Bronchial epithelial cell (primary cell): ENCODE measurements around the gene MAPK1. TPM values are rescaled to one million over a fixed set of nuclear protein-coding genes. Genes with fewer than 3 reads are reported as not detected.

ENCODE experiments used
- DNase-seq: peaks from one replicate; pipeline ENCODE4 v3.0.0-alpha.2; 2010; ENCODE audit warnings: low read depth
- FAIRE-seq: peaks from 2 replicates; lab custom pipeline; 2011; peaks lifted over from hg19 to GRCh38; lab: Jason Lieb, UNC
- H3K27me3 ChIP-seq: 2 replicates; pipeline ENCODE4 v1.5.1; 2011; ENCODE audit warnings: low read length; ENCODE audit not compliant: control insufficient read depth, insufficient read depth
- H3K36me3 ChIP-seq: 2 replicates; pipeline ENCODE4 v1.5.1; 2011; ENCODE audit warnings: low read length; ENCODE audit not compliant: control insufficient read depth, insufficient read depth
- H3K4me3 ChIP-seq: 2 replicates; pipeline ENCODE4 v1.5.1; 2011; ENCODE audit warnings: mild to moderate bottlenecking, low read depth, low read length, control low read depth
- total RNA-seq: library from RNA; depleted of rRNA; stranded (reverse); fragments of >200 nt; gene quantifications from 2 replicates; pipeline ENCODE4 v1.2.1, GENCODE V29; 2014
- TF ChIP-seq, protein P1 (sequence below): IDR thresholded peaks from 2 replicates; pipeline ENCODE4 v1.5.1; 2011; ENCODE audit warnings: mild to moderate bottlenecking, moderate library complexity, low read length, control low read depth, inconsistent platforms; ENCODE audit not compliant: insufficient read depth, severe bottlenecking

Gene MAPK1
- total RNA-seq, 1 donor from 2014 or later = 44.0 TPM

DNA sequence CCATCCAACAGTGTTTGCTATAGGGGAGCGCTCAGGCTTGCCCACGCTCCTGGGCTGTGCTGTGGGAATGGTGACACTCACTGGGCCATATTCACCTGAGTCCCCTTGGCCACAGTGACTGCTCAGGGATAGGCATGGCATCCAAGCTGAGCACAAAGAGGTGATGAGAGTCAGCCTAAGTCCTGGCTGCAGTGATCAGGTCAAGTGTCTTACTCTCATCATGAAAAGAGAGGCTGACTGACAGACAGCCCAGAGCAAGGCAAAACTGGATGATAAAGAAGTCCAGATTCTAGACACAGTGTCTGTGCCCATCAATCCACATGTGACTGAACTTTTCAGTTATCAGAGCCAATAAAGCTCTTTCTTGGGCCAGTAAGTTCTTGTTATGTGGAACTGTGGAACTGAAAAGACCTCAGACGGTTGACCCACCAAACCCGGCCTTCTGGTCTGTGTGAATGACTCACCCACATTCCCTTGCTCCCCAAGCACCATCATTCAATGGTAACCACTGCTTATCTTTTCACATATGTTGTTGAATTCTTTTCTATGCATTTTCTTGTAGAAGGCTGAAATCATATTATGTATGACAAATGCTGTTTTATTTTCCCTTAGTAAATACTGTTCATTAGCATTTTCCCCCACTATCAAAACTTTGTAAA is 88.6 kb downstream of the MAPK1 start:
- Histone ChIP-seq H3K27me3 (no peaks in the 10 kb centered on the region), H3K4me3 (no peak overlapping the region), H3K36me3 (peaks cover 6% of the 10 kb centered on the region)
- DNase-seq = peak; percentile 13
- TF ChIP-seq, protein P1, sequence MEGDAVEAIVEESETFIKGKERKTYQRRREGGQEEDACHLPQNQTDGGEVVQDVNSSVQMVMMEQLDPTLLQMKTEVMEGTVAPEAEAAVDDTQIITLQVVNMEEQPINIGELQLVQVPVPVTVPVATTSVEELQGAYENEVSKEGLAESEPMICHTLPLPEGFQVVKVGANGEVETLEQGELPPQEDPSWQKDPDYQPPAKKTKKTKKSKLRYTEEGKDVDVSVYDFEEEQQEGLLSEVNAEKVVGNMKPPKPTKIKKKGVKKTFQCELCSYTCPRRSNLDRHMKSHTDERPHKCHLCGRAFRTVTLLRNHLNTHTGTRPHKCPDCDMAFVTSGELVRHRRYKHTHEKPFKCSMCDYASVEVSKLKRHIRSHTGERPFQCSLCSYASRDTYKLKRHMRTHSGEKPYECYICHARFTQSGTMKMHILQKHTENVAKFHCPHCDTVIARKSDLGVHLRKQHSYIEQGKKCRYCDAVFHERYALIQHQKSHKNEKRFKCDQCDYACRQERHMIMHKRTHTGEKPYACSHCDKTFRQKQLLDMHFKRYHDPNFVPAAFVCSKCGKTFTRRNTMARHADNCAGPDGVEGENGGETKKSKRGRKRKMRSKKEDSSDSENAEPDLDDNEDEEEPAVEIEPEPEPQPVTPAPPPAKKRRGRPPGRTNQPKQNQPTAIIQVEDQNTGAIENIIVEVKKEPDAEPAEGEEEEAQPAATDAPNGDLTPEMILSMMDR = no peak
- FAIRE-seq = peak; percentile 50

DNA sequence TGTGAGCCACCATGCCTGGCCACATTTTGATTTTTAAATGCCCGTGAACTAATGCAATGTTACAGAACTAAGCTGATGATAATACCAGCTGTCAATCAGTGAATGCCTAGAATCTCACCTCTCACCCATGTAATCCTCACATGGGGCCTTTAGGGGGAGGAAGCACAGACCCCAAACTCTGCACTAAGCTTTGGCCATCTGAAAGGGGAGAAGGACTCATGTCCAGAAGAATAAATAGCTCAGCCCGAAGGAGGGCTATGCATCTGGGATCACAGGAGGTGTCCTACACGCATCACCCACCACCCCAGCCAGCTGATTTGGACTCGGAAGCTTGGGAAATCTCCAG is 95.8 kb downstream of the MAPK1 start:
- H3K36me3 ChIP-seq = peaks cover 27% of the 10 kb centered on the region
- DNase-seq (no peak), FAIRE-seq (no peak)
- TF ChIP-seq, protein P1 = no peak
- H3K27me3 ChIP-seq = no peaks in the 10 kb centered on the region
- H3K4me3 ChIP-seq = no peak overlapping the region

DNA sequence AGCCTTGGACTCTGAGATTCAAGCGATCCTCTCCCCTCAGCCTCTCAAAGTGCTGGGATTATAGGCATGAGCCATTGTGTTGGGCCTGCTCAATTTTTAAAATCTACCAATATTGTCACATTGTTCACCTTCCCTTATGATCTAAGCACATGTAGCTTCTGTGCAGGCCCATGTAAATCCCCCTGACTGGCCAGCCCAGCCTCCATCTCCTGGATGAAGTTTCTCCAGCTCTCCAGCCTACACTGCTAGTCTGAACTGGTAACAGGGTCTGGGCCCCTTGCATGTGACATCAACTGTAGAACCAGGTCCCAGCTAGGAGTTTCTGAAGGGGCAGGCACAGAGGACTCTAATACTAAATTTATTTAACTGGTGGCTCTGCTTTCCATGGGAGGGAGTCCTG is 99.0 kb downstream of the MAPK1 start:
- DNase-seq = no peak
- FAIRE-seq = no peak
- Histone ChIP-seq H3K36me3 (peaks cover 37% of the 10 kb centered on the region), H3K27me3 (no peaks in the 10 kb centered on the region), H3K4me3 (no peak overlapping the region)
- TF ChIP-seq, protein P1 = no peak

DNA sequence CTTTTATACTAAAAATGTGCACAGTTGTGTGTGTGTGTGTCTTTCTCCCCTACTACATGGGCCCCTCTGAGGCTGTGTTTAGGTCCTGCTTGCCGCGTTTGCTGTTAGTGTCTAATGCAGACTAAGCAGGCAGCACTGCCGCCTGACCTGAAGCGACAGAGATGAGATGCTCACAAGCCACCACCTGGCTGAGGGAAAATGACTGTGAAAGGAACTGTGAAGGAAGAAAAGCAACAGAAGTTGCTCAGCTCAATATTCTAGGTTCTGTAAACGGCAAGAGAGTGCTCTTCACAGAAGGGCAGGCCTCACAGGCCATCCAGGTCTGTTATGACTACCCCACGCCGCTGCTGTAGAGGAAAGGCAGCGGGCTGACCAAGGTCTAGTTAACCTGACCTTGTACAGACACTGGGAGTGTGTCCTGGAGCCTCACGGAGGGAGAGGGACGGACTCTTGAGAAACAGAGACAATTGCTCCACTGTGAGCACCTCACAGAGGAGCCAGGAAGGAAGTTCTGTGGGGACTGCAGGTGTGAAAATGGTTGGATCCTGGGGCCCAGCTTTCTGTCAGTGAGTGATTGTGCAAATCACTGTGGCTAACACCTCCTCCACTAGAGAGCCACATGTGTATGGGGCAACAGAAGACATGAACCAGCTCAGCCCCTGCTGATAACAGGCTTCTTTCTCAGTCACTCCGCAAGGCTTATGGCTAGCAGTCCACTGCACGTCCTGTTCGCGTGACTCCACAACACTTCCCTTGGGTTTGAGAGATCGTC is 100.6 kb downstream of the MAPK1 start:
- Histone ChIP-seq H3K27me3 (no peaks in the 10 kb centered on the region), H3K36me3 (peaks cover 30% of the 10 kb centered on the region), H3K4me3 (no peak overlapping the region)
- TF ChIP-seq, protein P1 = no peak
- DNase-seq (no peak), FAIRE-seq (no peak)

DNA sequence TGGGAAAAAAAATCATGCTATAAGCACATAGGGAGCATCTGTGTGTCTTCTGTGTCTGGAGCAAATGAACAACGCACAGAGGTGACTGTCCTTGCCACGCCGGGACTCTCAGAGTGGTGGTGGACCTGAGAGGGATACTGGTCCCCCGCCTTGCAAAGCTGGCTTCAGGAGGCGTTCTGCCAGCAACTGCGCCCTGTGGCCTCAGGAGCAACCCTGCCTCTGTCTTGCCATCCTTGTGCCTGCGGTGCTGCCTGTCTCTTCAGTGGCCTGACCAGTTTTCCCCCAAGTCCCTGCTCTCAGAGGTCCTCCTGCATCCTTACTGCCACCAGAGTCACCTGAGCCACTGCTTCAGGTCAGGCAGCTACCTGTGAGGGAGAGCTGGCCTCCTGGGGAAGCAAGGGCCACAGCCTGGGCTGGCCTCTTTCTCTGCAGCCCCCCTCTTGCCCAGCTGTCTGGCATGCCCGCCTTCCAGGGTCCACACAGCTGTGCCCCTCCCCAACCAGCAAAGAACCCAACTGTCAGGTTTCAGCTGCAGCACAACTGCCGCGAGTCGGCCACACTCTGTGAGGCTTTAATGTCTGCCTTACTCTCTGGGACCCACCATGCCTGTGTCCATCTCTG is 101.4 kb downstream of the MAPK1 start:
- Histone ChIP-seq H3K36me3 (peaks cover 29% of the 10 kb centered on the region), H3K4me3 (no peak overlapping the region), H3K27me3 (no peaks in the 10 kb centered on the region)
- no peak for FAIRE-seq
- TF ChIP-seq, protein P1 = no peak
- no peak for DNase-seq
